GM19468 (cell line): ENCODE results near the gene LRPPRC.

Experiments
- ATAC-seq: cut with Tn5 transposase; IDR thresholded peaks from one replicate; pipeline ENCODE4 v1.9.1; 2021; ENCODE audit warnings: mild to moderate bottlenecking, moderate library complexity, moderate number of reproducible peaks; ENCODE audit not compliant: unreplicated experiment; ENCODE audit errors: extremely low read depth

The LRPPRC gene

GRCh38 chr2:43837831-43838559, 157.8 kb downstream of the LRPPRC start:
- ATAC-seq = no peak

- no peak for ATAC-seq
Measured at GRCh38 chr2:43837033-43837432, 158.8 kb downstream of the LRPPRC start.
